GM19099 (cell line): ENCODE data around the gene KRTAP5-9.

Source experiments
- POLR2A ChIP-seq: IDR thresholded peaks from 3 replicates; pipeline ENCODE4 v1.6.1; 2011; ENCODE audit warnings: low read depth; ENCODE audit not compliant: insufficient read length; ENCODE audit errors: extremely low read depth

Gene KRTAP5-9

DNA sequence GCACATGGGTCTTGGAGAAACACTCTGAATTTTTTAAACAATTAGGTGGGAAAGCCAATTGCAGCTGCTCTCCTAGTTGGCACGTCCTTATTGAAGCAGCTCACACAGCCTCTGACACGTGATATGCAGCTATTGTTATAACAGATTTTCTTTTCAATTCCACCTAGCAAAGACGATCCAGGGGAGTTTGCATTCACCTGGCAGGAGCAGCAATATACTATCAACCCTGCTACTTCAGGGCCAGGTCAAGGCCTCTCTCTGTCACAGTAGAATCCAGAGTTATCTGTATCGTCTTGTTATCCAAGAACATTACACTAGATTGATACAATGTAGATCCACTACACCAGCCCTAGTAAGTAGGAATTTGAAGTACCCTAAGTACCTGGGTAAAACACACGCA is 26.2 kb downstream of the KRTAP5-9 start:
- no peak for TF ChIP-seq POLR2A

DNA sequence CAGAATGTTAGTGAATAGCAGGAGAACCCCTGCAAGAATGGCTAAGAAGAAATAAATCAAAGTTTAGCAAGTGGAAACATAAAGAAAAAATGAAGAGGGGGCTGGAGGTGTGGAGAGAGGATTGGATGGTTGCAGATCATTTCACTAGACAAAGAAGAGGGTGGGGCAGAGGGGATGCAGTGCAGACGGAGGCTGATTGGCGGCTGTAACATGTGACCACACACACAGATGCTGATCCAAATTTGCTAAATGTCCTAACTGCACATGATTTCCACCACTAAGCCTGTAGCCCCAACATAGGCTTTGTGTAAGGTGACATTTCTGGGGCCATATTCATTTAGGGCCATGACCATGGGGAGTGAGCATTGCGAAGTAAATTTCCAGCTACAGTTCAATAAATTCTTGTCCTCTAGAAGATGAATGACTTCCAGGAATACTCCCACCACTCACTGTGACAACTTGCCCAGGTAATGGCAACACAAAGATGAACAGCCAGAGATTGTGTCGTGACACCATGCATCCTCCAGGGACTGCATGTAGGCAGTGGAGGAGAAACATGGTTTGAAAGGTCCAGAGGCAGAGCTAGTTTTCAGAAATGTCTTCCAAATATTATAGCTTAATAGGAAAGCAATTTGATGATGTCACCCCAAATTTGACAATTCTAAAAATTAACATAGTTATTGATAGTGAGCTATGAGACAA is 27.7 kb downstream of the KRTAP5-9 start:
- TF ChIP-seq POLR2A: no peak

GRCh38 chr11:71577469-71578004 is 29.3 kb downstream of the KRTAP5-9 start:
- no peak for TF ChIP-seq POLR2A

DNA sequence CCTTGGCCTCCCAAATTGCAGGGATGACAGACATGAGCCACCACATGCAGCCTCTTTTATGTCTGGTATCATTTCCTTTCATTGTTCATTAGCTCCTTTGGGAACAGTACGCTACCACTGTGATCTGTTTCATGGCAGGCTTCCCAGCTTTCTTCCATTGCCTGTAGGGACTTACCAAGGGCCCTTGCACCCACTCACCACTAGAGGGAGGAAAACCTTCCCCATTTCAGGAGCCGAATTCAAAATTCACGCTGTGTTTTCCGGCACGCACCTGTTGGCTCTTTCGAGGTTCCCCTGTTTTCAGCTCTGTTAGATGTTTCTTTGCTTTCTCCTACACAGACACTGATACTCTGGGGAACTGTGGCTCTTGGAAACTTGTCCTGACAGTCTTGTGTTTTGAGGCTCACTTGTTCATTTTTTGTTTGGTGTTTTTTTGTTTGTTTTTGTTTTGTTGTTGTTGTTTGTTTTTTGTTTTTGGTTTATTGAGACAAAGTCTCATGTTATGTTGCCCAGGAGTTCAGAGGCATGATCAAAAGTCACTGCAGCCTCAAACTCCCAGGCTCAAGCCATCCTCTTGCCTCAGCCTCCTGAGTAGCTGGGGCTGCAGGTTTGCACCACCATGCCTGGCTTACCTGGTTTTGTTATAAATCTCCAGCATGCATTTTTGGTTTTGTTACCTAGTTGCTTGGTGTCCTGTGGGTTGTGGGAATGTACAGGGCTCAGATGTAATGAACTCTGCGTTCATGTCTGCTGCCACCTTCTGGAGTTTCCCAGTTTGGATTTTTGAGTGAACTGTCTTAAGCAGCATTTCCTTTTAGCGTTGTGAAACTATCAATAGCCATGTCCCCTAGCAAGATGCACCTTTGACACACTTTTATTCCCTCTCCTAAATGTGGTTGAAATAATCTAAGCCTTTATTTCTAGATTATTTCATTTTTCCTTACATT is 32.1 kb downstream of the KRTAP5-9 start:
- TF ChIP-seq POLR2A: no peak

DNA sequence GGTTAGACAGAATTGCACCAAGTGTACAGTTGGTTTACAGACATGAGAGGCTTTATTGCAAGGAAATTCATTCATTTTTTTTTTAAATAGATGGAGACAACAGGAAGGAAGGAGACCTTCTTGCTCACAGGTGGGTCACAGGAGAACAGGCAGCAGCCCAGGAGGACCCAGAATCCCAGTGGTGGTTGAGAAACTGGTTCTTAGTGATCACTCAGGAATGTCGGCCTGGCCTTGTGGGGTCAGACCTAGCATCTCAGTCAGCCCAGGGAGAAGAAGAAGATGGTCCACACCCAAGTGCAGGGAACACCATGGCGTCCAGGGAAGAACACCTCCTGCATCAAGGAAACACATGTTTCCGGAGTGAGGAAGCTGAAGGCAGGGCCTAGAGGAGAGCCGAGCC is 33.6 kb downstream of the KRTAP5-9 start:
- TF ChIP-seq POLR2A: no peak

DNA sequence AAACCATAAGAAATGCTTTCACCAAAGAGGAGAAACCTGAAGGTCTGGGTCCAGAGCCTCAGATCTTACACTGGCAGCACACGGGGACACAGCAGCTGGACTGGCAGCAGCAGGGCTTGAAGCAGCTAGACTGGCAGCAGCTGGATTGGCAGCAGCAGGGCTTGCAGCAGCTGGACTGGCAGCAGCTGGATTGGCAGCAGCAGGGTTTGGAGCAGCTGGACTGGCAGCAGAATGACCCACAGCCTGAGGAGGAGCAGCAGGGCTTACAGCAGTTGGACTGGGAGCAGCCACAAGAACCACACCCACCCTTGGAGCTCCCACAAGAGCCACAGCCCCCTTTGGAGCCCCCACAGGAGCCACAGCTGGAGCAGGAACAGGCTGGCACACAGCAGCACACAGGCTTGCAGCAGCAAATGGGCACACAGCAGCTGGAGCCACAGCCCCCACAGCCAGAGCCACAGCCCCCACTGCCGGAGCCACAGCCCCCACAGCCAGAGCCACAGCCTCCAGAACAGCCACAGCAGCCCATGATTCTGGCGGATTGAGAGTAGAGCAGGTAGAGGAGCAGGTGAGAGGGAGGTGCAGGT is 34.2 kb downstream of the KRTAP5-9 start, which contains the start of gene KRTAP5-11:
TSS of gene KRTAP5-11 (minus strand) at position 567 of the 587 bp plus-strand sequence. CDS start at position 529, 38 bp downstream.
- TF ChIP-seq POLR2A: no peak
